ENCODE measurements around the gene ELK3. TPM values are rescaled to one million over a fixed set of nuclear protein-coding genes. Genes with fewer than 3 reads are reported as not detected.

The ELK3 gene
- total and polyA plus RNA-seq, 2 experiments from 2014 or later = 7.3 to 9.6 TPM

- Histone ChIP-seq H3K27ac (no peak overlapping the region), H3K27me3 (no peaks in the 10 kb centered on the region)
- DNase-seq (ENCODE audit: low read depth in 1 of 2, low spot score in 1 of 2) = no peak
Observed at GRCh38 chr12:96206936-96207662, 12.9 kb downstream of the ELK3 start.

DNA sequence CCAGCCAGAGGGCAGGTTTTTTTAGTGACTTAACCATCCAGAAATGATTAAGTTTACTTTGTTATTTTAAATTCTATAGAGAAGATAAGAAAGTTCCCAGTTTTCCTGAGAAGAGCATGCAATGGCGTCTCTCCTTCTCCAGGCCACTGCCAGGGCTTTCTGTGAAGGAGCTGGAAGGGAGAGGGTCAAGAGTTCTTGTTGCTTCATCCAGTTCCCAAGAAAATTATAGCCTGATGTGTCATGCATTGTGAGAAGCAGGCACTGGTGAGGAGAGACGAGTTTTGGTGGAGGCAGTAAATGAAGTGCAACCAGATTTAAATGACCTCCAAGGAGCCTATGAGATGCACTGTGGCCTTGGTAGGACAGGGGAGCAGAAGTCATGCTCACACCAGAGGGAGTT lies 14.2 kb downstream of the ELK3 start:
- no peaks in the 10 kb centered on the region for H3K27me3 ChIP-seq
- TF ChIP-seq, protein P1, sequence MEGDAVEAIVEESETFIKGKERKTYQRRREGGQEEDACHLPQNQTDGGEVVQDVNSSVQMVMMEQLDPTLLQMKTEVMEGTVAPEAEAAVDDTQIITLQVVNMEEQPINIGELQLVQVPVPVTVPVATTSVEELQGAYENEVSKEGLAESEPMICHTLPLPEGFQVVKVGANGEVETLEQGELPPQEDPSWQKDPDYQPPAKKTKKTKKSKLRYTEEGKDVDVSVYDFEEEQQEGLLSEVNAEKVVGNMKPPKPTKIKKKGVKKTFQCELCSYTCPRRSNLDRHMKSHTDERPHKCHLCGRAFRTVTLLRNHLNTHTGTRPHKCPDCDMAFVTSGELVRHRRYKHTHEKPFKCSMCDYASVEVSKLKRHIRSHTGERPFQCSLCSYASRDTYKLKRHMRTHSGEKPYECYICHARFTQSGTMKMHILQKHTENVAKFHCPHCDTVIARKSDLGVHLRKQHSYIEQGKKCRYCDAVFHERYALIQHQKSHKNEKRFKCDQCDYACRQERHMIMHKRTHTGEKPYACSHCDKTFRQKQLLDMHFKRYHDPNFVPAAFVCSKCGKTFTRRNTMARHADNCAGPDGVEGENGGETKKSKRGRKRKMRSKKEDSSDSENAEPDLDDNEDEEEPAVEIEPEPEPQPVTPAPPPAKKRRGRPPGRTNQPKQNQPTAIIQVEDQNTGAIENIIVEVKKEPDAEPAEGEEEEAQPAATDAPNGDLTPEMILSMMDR (IDR thresholded peaks at IDR 0.05; ENCODE audit: low read depth, low read length) = no peak
- H3K9me3 ChIP-seq (ENCODE audit: low read depth) = no peaks in the 10 kb centered on the region
- H3K4me3 ChIP-seq = no peak overlapping the region
- no peak overlapping the region for H3K27ac ChIP-seq
- no peaks in the 10 kb centered on the region for H3K36me3 ChIP-seq
- H3K4me1 ChIP-seq (ENCODE audit: low read depth) = no peaks in the 10 kb centered on the region
- peak in 1 of 2 donors; percentile 85 for DNase-seq (ENCODE audit: low read depth in 1 of 2, low spot score in 1 of 2)

More at GRCh38 chr12:96206936-96207662, 12.9 kb downstream of the ELK3 start:
- TF ChIP-seq, protein P1 (IDR thresholded peaks at IDR 0.05; ENCODE audit: low read depth, low read length) = no peak
- no peaks in the 10 kb centered on the region for H3K9me3 ChIP-seq (ENCODE audit: low read depth)
- no peaks in the 10 kb centered on the region for H3K4me1 ChIP-seq (ENCODE audit: low read depth)
- H3K36me3 ChIP-seq = no peaks in the 10 kb centered on the region
- H3K4me3 ChIP-seq = no peak overlapping the region

DNA sequence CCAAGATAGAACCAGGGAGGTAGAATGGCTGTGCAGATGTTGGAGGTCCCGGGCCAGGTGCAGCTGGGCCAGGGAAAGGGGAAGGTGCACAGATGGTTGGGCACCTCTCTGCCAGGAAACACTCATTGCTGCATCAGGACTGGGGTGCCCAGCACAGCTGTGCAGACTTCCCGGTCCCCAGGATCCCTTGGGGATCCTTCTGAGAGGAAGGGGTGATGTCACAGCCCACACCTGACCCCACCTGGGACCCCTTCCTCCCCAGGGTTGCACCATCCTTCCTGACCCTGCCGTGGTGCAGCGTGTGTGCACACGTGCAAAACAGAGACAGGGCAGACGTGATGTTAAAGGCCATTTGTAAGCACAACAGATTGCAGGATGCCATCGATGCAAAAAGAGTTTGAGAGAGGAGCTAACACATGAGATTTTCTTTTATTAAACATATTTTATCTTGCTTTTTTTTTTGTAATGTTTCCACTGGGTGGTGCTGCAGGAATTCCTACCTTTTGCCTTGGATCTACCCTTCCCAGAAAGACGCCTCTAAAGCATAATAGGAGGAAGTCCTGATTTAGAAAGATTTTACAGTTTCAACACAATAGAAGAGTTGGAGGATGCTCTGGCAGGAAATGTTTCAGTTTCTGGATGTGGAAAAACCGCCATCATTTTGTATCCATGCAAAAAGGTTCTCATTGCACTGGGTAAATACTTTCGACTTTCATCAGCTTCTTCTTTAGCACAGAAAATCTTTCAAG lies 14.8 kb downstream of the ELK3 start:
- DNase-seq (ENCODE audit: low read depth in 1 of 2, low spot score in 1 of 2) = peak in 1 of 2 donors; percentile 61
- no peaks in the 10 kb centered on the region for H3K9me3 ChIP-seq (ENCODE audit: low read depth)
- TF ChIP-seq, protein P1 (IDR thresholded peaks at IDR 0.05; ENCODE audit: low read depth, low read length) = no peak
- no peaks in the 10 kb centered on the region for H3K36me3 ChIP-seq
- no peaks in the 10 kb centered on the region for H3K4me1 ChIP-seq (ENCODE audit: low read depth)
- H3K27me3 ChIP-seq = no peaks in the 10 kb centered on the region
- H3K27ac ChIP-seq = no peak overlapping the region
- no peak overlapping the region for H3K4me3 ChIP-seq

- TF ChIP-seq, protein P1 (IDR thresholded peaks at IDR 0.05; ENCODE audit: low read depth, low read length) = no peak
- DNase-seq (ENCODE audit: low read depth in 1 of 2, low spot score in 1 of 2) = no peak
- no peaks in the 10 kb centered on the region for H3K9me3 ChIP-seq (ENCODE audit: low read depth)
- no peak overlapping the region for H3K4me3 ChIP-seq
- H3K27ac ChIP-seq = no peak overlapping the region
- no peaks in the 10 kb centered on the region for H3K4me1 ChIP-seq (ENCODE audit: low read depth)
- H3K36me3 ChIP-seq = no peaks in the 10 kb centered on the region
- no peaks in the 10 kb centered on the region for H3K27me3 ChIP-seq
Observed at GRCh38 chr12:96210376-96211055, 16.3 kb downstream of the ELK3 start.

DNA sequence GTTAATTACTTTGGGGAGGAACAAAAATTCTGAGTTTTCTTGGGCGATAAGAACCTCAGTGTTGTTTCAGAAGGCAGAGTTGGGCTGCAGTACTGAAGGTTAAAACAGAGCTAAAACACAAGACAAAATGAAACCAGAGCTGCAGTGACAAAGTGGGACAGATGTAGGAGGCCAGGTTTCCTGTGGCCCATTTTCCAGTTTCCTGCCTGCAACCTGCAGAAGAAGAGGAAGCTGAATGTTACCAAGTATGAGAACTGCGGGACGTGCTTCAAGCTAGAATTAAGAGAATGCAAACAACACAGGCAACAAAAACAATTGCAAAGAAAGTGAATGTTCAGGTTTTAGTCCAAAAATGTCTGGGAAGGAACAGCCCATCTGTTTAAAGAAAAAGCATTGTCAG lies 17.8 kb downstream of the ELK3 start:
- H3K27ac ChIP-seq = no peak overlapping the region
- no peaks in the 10 kb centered on the region for H3K4me1 ChIP-seq (ENCODE audit: low read depth)
- H3K9me3 ChIP-seq (ENCODE audit: low read depth) = no peaks in the 10 kb centered on the region
- H3K27me3 ChIP-seq = no peaks in the 10 kb centered on the region
- TF ChIP-seq, protein P1 (IDR thresholded peaks at IDR 0.05; ENCODE audit: low read depth, low read length) = no peak
- no peak overlapping the region for H3K4me3 ChIP-seq
- no peak for DNase-seq (ENCODE audit: low read depth in 1 of 2, low spot score in 1 of 2)
- H3K36me3 ChIP-seq = no peaks in the 10 kb centered on the region

All from cardiac muscle cell (in vitro differentiated cells and primary cell).